GM20000 (cell line): ENCODE measurements around the gene PITPNM3.

ENCODE experiments used
- DNase-seq: peaks from one replicate; pipeline ENCODE4 v3.0.0; 2012; ENCODE audit warnings: low spot score
- TF ChIP-seq, protein P1 (sequence below): IDR thresholded peaks from 2 replicates; pipeline ENCODE4 v1.5.1; 2012; ENCODE audit warnings: mild to moderate bottlenecking, control low read depth; ENCODE audit errors: extremely low read depth, missing control alignments

PITPNM3 gene

GRCh38 chr17:6530324-6530920 is 25.9 kb downstream of the PITPNM3 start:
- TF ChIP-seq, protein P1, sequence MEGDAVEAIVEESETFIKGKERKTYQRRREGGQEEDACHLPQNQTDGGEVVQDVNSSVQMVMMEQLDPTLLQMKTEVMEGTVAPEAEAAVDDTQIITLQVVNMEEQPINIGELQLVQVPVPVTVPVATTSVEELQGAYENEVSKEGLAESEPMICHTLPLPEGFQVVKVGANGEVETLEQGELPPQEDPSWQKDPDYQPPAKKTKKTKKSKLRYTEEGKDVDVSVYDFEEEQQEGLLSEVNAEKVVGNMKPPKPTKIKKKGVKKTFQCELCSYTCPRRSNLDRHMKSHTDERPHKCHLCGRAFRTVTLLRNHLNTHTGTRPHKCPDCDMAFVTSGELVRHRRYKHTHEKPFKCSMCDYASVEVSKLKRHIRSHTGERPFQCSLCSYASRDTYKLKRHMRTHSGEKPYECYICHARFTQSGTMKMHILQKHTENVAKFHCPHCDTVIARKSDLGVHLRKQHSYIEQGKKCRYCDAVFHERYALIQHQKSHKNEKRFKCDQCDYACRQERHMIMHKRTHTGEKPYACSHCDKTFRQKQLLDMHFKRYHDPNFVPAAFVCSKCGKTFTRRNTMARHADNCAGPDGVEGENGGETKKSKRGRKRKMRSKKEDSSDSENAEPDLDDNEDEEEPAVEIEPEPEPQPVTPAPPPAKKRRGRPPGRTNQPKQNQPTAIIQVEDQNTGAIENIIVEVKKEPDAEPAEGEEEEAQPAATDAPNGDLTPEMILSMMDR, result no peak
- DNase-seq, result no peak

- DNase-seq, result no peak
- TF ChIP-seq, protein P1, result no peak
Observed at GRCh38 chr17:6528557-6528956, 27.8 kb downstream of the PITPNM3 start.

- TF ChIP-seq, protein P1, result no peak
- no peak for DNase-seq
Observed at GRCh38 chr17:6526362-6527152, 29.8 kb downstream of the PITPNM3 start.

DNA sequence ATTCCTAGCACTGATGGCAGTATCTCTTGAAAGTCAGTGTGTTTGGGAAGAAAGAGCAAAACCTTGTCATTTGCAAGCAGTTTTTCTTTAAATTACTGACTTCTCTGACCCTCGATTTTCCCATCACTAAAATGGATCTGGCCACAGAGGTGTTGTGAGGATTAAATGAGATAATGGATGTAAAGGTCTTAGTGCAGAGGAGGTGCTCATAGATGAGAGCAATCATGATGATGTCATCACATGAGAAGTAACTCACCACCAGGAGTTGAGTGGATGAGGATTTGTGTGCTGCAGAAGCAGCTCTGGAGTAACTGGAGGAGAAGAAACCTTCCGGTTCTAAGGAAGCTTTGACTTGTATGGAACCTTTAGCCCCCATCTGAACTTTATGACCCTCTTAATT is 30.6 kb downstream of the PITPNM3 start:
- TF ChIP-seq, protein P1, result no peak

GRCh38 chr17:6525141-6525540 is 31.2 kb downstream of the PITPNM3 start:
- TF ChIP-seq, protein P1, result no peak
- no peak for DNase-seq

More for the DNA sequence above, 30.6 kb downstream of the PITPNM3 start:
- no peak for DNase-seq

GRCh38 chr17:6524520-6524919 is 31.8 kb downstream of the PITPNM3 start:
- TF ChIP-seq, protein P1, result no peak
- no peak for DNase-seq

DNA sequence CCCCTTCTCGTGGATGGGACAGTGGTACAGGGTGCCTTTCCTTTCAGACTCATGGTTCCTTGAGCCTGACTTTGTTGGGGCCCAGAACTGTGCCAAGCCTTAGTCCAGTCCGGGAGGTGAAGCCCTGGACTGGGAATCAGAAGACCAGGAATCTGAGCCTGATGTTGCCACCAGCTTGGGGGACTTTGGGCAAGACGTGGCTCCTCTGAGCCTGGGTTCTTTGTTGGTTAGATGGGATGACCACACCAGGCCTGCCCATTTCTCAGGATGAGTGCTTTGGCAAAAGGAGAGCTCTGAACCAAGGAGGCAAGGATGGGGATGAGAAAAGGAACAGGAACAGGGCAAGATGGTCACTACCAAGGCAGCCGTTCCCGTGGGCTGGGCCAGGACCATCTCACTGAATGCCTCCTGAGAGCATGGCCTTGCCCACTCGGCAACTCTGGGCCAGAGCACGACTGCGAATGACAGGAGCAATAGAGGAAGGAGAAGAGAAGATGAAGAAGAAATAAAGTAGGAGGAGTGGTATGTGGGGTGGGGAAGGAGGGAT is 32.5 kb downstream of the PITPNM3 start:
- no peak for DNase-seq
- TF ChIP-seq, protein P1, result no peak
